Upper lobe of left lung (tissue), 4 donors: ENCODE measurements around the gene BATF2.

Experiments
- CTCF ChIP-seq, 6 experiments: fragments of 450-650 bp in 4 of 6; fragments of 200-600 bp in 2 of 6; sonication (generic) in 2 of 6; IDR thresholded peaks; one replicate each; pipeline ENCODE4 v1.5.1; 2016 to 2019; ENCODE audit warnings: antibody characterized with exemption in 6 of 6
- EP300 ChIP-seq, 4 donors: sonication (generic); formaldehyde crosslinking; IDR thresholded peaks; one replicate each; pipeline ENCODE4 v1.5.1; 2017; ENCODE audit warnings: antibody characterized with exemption in 4 of 4, control low read depth in 2 of 4
- POLR2A ChIP-seq, 4 donors: fragments of 450-650 bp; IDR thresholded peaks; one replicate each; pipeline ENCODE4 v1.5.1; 2016 to 2017; ENCODE audit warnings: antibody characterized with exemption in 4 of 4, mild to moderate bottlenecking in 2 of 4

DNA sequence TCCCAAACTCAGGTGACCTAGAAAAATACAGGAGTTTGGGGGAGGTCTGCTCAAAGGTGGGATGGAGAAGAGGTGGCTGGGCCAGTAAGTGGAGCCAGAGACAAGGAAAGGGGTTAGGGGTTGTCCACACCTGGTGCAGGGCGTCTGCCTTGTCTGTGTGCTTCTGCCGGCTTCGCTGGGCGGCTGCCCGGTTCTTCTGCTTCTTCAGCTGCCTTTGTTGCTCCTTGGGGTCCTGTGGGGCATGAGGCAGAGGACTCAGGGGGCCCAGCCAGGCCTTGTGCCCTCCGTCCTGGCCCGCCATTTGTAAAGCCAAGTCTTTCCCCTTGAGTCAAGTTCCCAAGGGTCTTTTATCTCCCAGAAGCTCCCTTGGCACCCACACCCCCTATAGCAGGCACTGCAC is 2.5 kb downstream of the BATF2 start:
- TF ChIP-seq EP300 (IDR thresholded peaks at IDR 0.05): no peak
- TF ChIP-seq CTCF (IDR thresholded peaks at IDR 0.05): no peak
- TF ChIP-seq POLR2A (IDR thresholded peaks at IDR 0.05): no peak
